Activated B cell treated with CpG ODN at 0.5 μM for 24 hours (primary cell): Measurements from ENCODE around the gene ZNF618. TPM values are rescaled to one million over a fixed set of nuclear protein-coding genes. Genes with fewer than 3 reads are reported as not detected.

Source experiments
- ATAC-seq: fragments of 200-7000 bp; cut with Tn5 transposase; one replicate; pipeline ENCODE4 v1.10.0; 2021; ENCODE audit warnings: low read depth, mild to moderate bottlenecking, moderate library complexity
- CTCF ChIA-PET: fragments of 350-600 bp; sonication (Branson Sonifier 250); formaldehyde crosslinking; loops from one replicate; lab custom pipeline; 2021; ENCODE audit warnings: antibody characterized with exemption; lab: Charles Lee
- POLR2A ChIA-PET: fragments of 350-600 bp; sonication (Branson Sonifier 250); formaldehyde crosslinking; loops from one replicate; lab custom pipeline; 2021; ENCODE audit warnings: antibody characterized with exemption; lab: Charles Lee
- DNase-seq: peaks from one replicate; pipeline ENCODE4 v3.0.0; 2022
- H3K27ac Mint-ChIP-seq: one replicate; pipeline ENCODE4 v1.8.0; 2020; ENCODE audit warnings: mixed read lengths
- H3K27me3 Mint-ChIP-seq: one replicate; pipeline ENCODE4 v1.8.0; 2021; ENCODE audit warnings: mixed read lengths
- H3K36me3 Mint-ChIP-seq: one replicate; pipeline ENCODE4 v1.8.0; 2021; ENCODE audit warnings: low read depth, mixed read lengths
- H3K4me1 Mint-ChIP-seq: one replicate; pipeline ENCODE4 v1.8.0; 2021; ENCODE audit warnings: mixed read lengths
- H3K4me3 Mint-ChIP-seq: one replicate; pipeline ENCODE4 v1.8.0; 2020; ENCODE audit warnings: mild to moderate bottlenecking, mixed read lengths
- H3K9me3 Mint-ChIP-seq: one replicate; pipeline ENCODE4 v1.8.0; 2020; ENCODE audit warnings: mixed read lengths
- CTCF ChIP-seq: fragments of 200-600 bp; IDR thresholded peaks from one replicate; pipeline ENCODE4 v1.8.0; 2022; ENCODE audit warnings: antibody characterized with exemption, mild to moderate bottlenecking
- intact Hi-C: fragments of 100-400 bp; cut with micrococcal nuclease; formaldehyde crosslinking; loops from one replicate; pipeline ENCODE4 v1.15.1; 2024
- total RNA-seq: library from RNA; stranded (reverse); gene quantifications from 2 replicates; pipeline ENCODE4 v1.2.3, GENCODE V29; 2022

Gene ZNF618
- total RNA-seq, 1 donor from 2014 or later: 0.67 TPM

- Mint-ChIP-seq H3K4me1 (peaks cover 8% of the 10 kb centered on the region), H3K4me3 (no peak overlapping the region), H3K9me3 (no peaks in the 10 kb centered on the region), H3K36me3 (no peaks in the 10 kb centered on the region), H3K27me3 (peaks cover 20% of the 10 kb centered on the region), H3K27ac (no peak overlapping the region)
- ATAC-seq (no peak), DNase-seq (no peak)
- intact Hi-C loops: no loop called here
- POLR2A ChIA-PET: no interaction called here
- TF ChIP-seq CTCF: no peak
- CTCF ChIA-PET: no interaction called here
Measured at GRCh38 chr9:114058688-114059046, 182.6 kb downstream of the ZNF618 start.

GRCh38 chr9:114059047-114059803, 183.1 kb downstream of the ZNF618 start:
- intact Hi-C loops: no loop called here
- Mint-ChIP-seq H3K9me3 (no peaks in the 10 kb centered on the region), H3K27me3 (peaks cover 20% of the 10 kb centered on the region), H3K4me3 (no peak overlapping the region), H3K36me3 (no peaks in the 10 kb centered on the region), H3K4me1 (peaks cover 8% of the 10 kb centered on the region), H3K27ac (no peak overlapping the region)
- ChIA-PET CTCF (no interaction called here), POLR2A (no interaction called here)
- ATAC-seq: no peak
- TF ChIP-seq CTCF: no peak
- DNase-seq: no peak

- ChIA-PET POLR2A (no interaction called here), CTCF (no interaction called here)
- DNase-seq: no peak
- Mint-ChIP-seq H3K27me3 (peaks cover 20% of the 10 kb centered on the region), H3K27ac (no peak overlapping the region), H3K4me3 (no peak overlapping the region), H3K4me1 (peaks cover 8% of the 10 kb centered on the region), H3K9me3 (no peaks in the 10 kb centered on the region), H3K36me3 (no peaks in the 10 kb centered on the region)
- no peak for ATAC-seq
- TF ChIP-seq CTCF: no peak
- intact Hi-C loops: no loop called here
Measured at GRCh38 chr9:114060070-114060469, 184.0 kb downstream of the ZNF618 start.

GRCh38 chr9:114060711-114061110, 184.6 kb downstream of the ZNF618 start:
- ChIA-PET POLR2A (no interaction called here), CTCF (no interaction called here)
- Mint-ChIP-seq H3K27ac (no peak overlapping the region), H3K4me1 (peaks cover 8% of the 10 kb centered on the region), H3K9me3 (no peaks in the 10 kb centered on the region), H3K27me3 (peaks cover 18% of the 10 kb centered on the region), H3K36me3 (no peaks in the 10 kb centered on the region), H3K4me3 (no peak overlapping the region)
- DNase-seq (no peak), ATAC-seq (no peak)
- no peak for TF ChIP-seq CTCF
- intact Hi-C loops: no loop called here

GRCh38 chr9:114061292-114061691, 185.2 kb downstream of the ZNF618 start:
- H3K27me3 Mint-ChIP-seq: peaks cover 17% of the 10 kb centered on the region
- H3K9me3 Mint-ChIP-seq: no peaks in the 10 kb centered on the region
- CTCF ChIA-PET: no interaction called here
- intact Hi-C loops: no loop called here
- H3K36me3 Mint-ChIP-seq: no peaks in the 10 kb centered on the region
- POLR2A ChIA-PET: no interaction called here
- H3K4me1 Mint-ChIP-seq: peaks cover 7% of the 10 kb centered on the region
- H3K27ac Mint-ChIP-seq: no peak overlapping the region
- H3K4me3 Mint-ChIP-seq: no peak overlapping the region
- DNase-seq (no peak), ATAC-seq (no peak)
- TF ChIP-seq CTCF: no peak
